GM08714 (cell line): Measurements from ENCODE around the gene CAPN9.

Experiments used
- H3K4me3 ChIP-seq: fragments of 200-500 bp; sonication (Bioruptor generic); 2 replicates; pipeline ENCODE4 v1.5.1; 2014; ENCODE audit warnings: mild to moderate bottlenecking, low read length, inconsistent platforms
- ZNF274 ChIP-seq: IDR thresholded peaks from 2 replicates; pipeline ENCODE4 v1.6.1; 2012; ENCODE audit warnings: mild to moderate bottlenecking, low read depth, low read length

Gene CAPN9

DNA sequence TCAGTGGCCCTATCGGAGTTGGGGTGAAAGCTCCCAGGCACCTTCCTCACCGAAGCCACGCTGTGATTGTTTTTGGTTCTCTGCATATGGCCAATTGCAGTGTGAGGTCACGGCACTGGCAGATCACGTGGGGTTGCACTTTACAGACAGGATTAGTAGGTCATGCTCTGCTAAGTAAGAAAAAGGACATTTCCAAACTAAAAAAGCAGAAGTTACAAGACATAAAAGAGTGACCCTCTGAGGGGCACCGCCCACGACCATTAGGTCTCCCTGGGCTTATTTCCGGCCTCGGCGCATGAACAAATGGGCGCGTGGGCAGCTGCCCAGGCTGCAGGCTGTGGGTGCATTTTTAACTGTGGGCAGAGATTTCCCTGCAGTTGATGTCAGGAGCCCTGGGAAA is 2.0 kb downstream of the CAPN9 start:
- no peak for TF ChIP-seq ZNF274
- H3K4me3 ChIP-seq = no peak overlapping the region

DNA sequence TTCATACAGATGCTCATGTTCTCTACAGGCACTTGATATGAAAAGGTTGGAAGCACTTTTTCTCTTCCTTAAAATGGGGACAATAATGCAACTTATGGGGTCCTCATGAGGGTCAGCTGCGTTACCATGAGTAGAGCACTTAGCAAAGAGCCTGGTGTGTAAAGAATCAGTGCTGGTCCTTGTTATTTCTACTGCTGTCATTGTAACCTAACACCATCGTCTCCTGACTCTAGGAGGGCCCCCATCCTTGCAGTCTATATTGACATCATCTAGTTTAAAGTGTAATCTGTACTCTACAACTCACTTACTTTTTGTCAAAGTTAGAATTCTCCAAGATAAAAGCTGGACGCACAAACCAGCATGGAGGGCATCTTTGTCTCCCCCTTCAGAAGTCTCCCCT is 2.4 kb downstream of the CAPN9 start:
- H3K4me3 ChIP-seq = no peak overlapping the region
- no peak for TF ChIP-seq ZNF274

DNA sequence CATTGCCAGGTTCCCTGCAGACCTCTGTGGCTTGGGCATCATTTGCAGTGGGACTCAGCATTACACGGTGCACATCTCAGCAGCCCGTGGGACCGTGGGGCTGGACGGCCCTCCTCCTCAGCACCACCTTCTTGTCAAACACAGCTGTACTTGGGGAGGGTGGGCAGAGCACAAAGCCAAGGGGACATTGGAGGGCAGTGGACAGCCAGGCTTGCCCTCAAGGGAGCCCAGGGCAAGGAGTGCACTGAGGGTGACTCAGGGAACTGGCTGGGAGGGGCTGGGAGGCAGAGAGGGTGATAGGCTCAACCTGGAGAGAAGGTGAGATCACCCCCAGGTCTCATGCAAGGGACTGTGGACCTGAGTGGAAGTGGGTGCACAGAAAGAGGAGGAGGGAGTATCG is 3.4 kb downstream of the CAPN9 start:
- no peak for TF ChIP-seq ZNF274
- H3K4me3 ChIP-seq = no peak overlapping the region

DNA sequence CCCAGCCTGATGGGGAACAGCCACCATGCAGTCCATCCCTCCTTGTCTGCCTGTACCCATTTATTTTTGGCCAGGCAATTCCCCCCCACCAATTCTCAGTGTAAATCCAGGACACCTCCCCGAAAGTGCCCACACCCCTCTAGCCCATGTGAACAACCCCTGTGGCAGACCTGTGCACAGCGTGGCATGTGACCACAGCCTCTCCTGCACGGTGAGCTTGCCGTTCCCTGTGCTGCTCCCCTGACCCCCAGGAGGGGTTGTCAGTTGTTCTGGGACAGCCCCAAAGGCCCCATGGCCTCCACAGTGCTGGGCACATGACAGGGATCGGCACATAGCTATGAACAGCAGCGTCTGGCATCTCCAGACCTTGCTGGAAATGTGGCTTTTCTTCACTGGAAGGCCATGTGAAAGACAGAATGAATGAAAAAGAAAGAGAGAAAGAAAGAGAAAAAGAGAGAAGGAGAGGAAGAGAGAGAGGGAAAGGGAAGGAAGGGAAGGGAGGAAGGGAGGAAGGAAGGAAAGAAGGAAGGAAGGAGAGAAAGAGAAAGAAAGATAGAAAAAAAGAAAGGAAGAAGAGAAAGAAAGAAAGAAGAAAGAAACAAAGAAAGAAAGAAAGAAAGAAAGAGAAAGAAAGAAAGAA is 3.9 kb downstream of the CAPN9 start:
- H3K4me3 ChIP-seq = no peak overlapping the region
- no peak for TF ChIP-seq ZNF274

DNA sequence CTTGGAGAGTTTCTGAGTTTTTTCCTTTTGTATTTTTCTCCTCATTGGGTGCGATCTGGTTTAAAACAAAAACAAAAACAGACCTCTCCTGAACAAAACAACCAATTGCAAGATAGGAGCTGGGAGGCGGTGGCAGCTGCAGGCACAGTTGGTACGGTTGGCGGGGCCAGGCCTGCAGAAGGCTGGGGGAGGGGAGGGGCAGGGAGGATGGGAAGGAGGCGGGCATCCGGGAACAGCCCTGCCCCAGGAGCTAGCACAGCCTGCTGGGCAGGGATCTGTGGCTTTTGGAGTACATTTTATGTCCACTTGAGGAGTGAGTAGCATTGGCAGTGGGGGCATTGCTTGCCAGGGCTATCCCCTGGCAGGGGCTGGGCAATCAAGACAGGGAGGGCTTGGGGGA is 5.2 kb downstream of the CAPN9 start:
- no peak for TF ChIP-seq ZNF274
- H3K4me3 ChIP-seq = no peak overlapping the region

DNA sequence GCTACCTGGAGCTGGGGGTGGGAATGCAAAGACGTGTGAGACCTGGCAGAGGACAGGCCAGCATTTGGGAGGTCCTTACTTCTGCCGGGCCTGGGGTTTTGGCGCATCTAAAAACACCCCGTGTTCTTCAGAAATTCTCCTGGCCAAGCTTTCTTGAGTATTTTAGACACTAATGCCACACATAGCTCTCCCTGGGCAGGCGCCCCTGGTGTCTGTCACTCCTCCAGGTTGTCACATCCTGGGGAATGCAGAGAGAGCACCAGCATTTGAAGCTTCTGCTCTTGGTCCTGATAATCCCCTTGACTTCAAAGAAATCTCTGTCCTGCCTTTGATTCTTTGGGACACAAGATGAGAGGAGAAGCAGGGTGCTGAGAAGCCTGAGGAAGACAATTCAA is 6.0 kb downstream of the CAPN9 start:
- no peak for TF ChIP-seq ZNF274
- no peak overlapping the region for H3K4me3 ChIP-seq

DNA sequence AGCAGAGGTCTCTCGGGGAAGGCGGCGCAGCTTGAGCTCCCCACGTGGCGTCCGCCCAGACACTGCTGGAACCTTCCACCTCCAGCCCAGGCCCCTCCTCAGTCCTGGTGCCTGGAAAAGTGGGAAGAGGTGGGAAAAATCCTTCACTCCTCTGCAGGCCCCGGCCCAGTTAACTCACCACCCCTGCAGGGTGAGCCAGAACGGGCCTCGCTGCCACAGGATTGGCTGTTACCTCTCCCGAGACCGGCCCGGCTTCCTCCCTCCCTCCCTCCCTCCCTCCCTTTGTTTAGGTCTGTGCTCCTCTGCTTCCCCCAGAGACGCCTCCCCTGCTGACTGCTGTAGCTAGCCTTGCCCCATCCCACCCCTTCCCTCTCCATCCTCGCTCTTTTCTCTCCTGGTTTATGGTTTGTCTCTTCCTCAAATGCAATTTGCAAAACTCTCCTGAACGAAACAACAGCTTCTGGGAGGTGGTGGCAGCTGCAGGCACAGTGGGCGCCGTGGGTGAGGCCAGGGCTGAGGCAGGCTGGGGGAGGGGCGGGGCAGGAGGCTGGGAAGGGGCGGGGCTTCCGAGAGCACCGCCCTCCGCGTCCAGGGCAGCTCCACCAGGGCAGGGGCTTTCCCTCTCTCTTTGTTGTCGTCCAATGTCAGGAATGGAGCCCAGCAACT is 6.5 kb downstream of the CAPN9 start:
- H3K4me3 ChIP-seq = no peak overlapping the region
- no peak for TF ChIP-seq ZNF274

DNA sequence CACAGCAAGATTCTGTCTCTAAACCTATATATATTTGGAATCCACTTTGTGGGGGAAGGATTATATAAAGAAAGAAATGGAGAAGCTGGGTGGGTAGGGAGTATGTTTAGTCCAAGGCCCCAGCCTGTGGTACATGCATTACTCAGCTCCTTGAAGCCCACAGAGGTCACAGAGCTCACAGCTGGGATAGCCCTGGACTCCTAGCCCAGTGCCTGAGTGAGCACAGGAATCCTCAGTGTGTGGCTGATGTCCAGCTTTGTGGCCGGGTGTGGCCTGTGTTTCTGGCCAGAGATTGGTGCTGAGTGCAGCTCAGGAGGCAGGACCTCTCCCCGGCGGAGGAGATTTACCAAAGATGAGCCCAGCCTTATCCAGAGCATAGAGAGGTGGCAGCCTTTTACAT is 7.6 kb downstream of the CAPN9 start:
- no peak for TF ChIP-seq ZNF274
- H3K4me3 ChIP-seq = no peak overlapping the region

DNA sequence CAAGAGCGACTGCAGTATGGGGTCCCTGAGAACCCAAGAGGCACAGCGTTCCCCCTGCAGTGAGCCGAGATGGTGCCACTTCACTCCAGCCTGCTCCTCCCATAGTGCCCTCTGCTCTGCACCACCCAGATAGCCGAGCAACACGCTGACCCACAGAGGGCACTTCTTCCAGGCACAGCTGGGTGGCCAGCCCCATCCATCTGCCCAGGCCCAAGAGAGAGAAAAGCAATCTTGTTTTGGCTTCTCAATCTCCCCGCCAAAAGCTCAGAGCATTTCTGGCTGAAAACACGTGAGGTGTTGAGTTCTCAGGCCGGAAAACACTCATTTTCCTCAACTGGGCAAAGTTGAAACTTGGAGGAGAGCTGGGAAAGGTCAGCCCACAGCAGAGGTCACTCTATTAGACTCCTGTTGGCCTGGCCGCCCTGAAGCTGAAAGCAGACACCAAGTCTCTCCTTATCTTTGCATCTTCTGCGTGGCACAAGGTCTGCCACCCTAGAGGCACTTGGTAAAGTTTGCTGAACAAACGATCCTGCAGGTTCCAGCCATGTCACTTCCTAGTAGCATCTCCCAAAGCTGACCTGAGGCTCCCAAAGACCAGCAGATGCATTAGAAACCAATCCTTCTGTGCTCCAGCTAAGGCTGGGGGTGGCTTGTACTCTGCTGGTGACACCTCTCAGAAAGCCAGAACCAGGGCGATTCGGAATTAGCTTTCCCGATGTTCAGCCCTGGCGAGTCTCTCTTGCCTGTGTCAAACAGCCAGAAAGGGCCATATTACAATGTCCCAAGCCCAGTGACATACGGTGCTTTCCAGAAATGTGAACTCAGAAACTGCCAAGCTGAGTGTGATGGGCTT is 10.9 kb downstream of the CAPN9 start:
- TF ChIP-seq ZNF274 = no peak

DNA sequence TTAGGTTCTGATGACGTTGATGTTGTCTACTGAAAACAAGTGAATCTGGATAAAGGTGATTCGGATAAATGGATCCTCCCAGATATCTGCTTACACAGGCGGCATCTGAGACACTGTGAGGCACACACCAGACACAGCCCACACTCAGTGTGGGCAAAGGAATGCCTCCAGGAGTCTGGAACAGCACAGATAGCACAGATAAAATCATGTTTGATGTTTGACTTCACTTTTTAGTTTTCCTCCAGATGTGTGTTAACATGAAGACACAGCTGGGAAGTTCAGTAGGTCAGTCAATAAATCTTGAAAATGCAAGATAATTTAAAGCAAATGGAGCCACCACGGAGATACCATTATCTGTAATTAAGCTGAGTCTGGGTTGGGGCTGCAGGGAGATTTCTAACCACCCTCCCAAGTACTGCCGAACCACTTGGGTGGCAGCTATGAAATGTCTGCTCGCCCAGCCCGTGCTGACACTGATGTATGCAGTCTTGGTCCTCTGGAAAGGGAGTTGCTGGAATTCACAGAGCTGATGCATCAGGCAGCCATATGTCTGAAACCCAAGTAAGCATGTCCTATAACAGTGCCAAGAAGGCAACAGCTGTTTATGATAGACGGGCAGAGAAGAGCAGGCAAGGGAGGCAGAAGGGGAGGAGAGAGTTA is 11.7 kb downstream of the CAPN9 start:
- H3K4me3 ChIP-seq = no peak overlapping the region
- TF ChIP-seq ZNF274 = no peak

More for the DNA sequence above, 10.9 kb downstream of the CAPN9 start:
- H3K4me3 ChIP-seq = no peak overlapping the region

DNA sequence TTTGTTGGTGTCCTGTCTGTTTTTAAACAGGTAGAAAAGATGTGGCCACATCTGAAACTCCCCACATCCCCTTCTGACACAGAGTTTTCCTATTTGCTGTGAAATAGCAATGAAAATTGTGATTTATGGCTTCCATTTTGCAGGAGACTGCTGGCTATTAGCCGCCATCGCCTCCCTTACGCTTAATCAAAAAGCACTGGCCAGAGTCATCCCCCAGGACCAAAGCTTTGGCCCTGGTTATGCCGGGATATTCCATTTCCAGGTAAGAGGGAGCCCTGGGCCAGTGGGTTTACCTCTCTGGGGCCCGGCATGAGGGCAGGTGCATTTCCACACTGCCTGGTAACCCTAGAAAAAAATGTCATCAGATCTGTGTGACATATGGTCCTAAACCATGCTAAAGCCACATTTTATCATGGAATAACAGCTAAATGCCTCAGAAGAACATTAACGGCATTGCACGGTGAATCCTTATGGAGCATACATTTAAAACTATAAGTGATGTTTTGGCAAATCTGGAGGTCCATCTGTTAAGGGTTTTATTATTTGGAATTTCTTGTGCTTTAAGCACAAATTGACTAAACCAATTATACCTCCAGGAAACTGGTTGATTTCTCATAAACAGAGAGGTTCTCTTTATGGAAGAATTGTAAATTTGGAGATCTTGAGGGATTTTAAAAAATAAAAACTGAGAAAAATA is 12.3 kb downstream of the CAPN9 start:
- TF ChIP-seq ZNF274 = no peak

DNA sequence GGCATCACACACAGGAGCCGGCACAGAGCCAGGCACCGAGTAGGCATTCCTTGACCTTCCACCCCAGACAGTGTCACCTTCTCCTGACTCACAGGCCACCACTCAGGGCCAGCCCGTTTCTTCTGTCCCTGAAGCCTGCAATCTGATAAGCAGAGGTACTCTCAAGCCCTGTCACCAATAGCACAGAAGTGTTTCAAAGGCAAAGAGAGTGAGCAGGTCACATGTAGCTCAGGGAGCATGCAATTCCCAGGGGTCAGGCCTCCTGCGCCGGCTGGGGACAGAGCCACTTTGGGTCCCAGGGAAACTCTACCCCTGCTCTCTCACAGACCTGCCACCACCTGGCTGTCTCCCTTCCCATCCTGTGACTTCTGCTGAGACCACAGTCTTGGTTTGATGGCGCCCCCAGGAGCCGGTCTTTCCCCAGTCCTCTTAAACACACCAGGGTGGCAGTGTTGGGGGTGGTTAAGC is 13.2 kb downstream of the CAPN9 start:
- no peak for TF ChIP-seq ZNF274
- H3K4me3 ChIP-seq = no peak overlapping the region

More for the DNA sequence above, 12.3 kb downstream of the CAPN9 start:
- no peak overlapping the region for H3K4me3 ChIP-seq

DNA sequence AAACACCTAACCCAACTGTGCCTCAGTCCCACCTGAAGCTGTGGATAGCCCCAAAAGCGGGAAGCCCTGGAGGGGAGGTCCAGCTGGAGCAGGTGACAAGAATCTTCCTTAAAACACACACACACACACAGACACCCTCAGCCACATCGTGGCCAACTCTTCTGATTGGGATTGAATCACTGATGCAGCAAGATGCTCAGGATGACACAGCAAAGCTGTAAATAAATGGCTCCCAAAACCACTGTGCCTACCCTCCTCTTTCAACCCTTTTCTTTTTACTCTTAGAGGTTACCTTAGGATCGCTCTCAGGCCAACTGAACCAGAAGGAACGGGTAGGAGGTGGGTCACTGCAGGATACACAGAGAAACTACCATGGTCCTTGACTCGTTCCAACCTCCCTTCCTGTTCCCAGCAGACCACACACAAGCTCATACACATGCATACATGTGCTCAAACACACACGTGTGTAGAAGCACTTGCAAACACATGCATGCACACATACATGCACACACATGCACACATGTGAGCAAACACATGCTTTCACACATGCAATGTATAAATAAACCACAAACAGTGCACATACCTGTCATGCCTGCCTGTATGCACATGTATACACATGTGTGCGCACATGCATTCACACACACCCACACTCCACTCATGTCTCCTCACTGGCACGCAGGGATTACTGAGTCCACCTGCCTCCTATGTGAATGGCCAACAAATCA is 14.4 kb downstream of the CAPN9 start:
- TF ChIP-seq ZNF274 = no peak
- no peak overlapping the region for H3K4me3 ChIP-seq
